A549 (cell line): ENCODE measurements around the gene FOCAD.

Source experiments
- CTCF ChIP-seq: fragments of >200 bp; sonication (Bioruptor Twin); formaldehyde crosslinking; IDR thresholded peaks from 3 replicates; pipeline ENCODE4 v1.5.1; 2016
- ESRRA ChIP-seq: fragments of 150-350 bp; IDR thresholded peaks from 2 replicates; pipeline ENCODE4 v1.6.1; 2014; ENCODE audit warnings: mild to moderate bottlenecking, low read length, borderline replicate concordance
- MAFK ChIP-seq: fragments of 450-650 bp; IDR thresholded peaks from 2 replicates; pipeline ENCODE4 v1.6.1; 2014; ENCODE audit not compliant: partially characterized antibody
- POLR2AphosphoS2 ChIP-seq: conservative IDR thresholded peaks from 2 replicates; pipeline ENCODE4 v1.6.1; 2012; ENCODE audit warnings: low read length, improper control_type of control experiment, inconsistent platforms
- TP53 ChIP-seq: fragments of 250-450 bp; sonication (Bioruptor Pico); IDR thresholded peaks from 2 replicates; pipeline ENCODE4 v1.5.0; 2021; ENCODE audit warnings: mild to moderate bottlenecking, moderate library complexity

GRCh38 chr9:21030389-21031035 is 346.5 kb downstream of the FOCAD start:
- TF ChIP-seq POLR2AphosphoS2 (no peak), CTCF (no peak), MAFK (no peak), ESRRA (no peak), TP53 (CRISPR knock-in tag) (no peak)
